Endometrial microvascular endothelial cells (primary cell): ENCODE data around the gene ZNF814. TPM values are rescaled to one million over a fixed set of nuclear protein-coding genes. Genes with fewer than 3 reads are reported as not detected.

Experiments used
- total RNA-seq: library from RNA; depleted of rRNA; stranded (reverse); fragments of >200 nt; gene quantifications from one replicate; pipeline ENCODE4 v1.2.3, GENCODE V29; 2015; ENCODE audit errors: inconsistent ontology term

ZNF814 gene
- total RNA-seq, 1 donor from 2014 or later, result 1.7 TPM

Other genes starting within 250 kb of the ZNF814 start
- not detected for gene ZSCAN4, start 220.1 kb downstream of the ZNF814 start, total RNA-seq
- gene ZNF551, start 207.1 kb downstream of the ZNF814 start, total RNA-seq, result 5.1 TPM
- under 0.01 TPM for gene ZNF154, start 179.8 kb downstream of the ZNF814 start, total RNA-seq
- 4.1 TPM for gene ZNF671, start 161.4 kb downstream of the ZNF814 start, total RNA-seq
- 6.3 TPM for gene ZNF776, start 142.2 kb downstream of the ZNF814 start, total RNA-seq
- 11.5 TPM for gene ZNF586, start 119.4 kb downstream of the ZNF814 start, total RNA-seq
- 3.4 TPM for gene ZNF552, start 74.1 kb downstream of the ZNF814 start, total RNA-seq
- gene ZNF587B, start 58.7 kb downstream of the ZNF814 start, total RNA-seq, result 7.4 TPM
- 35.4 TPM for gene ZNF587, start 39.2 kb downstream of the ZNF814 start, total RNA-seq
- gene ZNF417, start 27.6 kb upstream of the ZNF814 start, total RNA-seq, result 4.8 TPM
- under 0.01 TPM for gene ZNF418, start 46.4 kb upstream of the ZNF814 start, total RNA-seq
- 0.84 TPM for gene ZNF256, start 58.7 kb upstream of the ZNF814 start, total RNA-seq
- gene C19orf18, start 85.5 kb upstream of the ZNF814 start, total RNA-seq, result not detected
- 11.5 TPM for gene ZNF606, start 113.8 kb upstream of the ZNF814 start, total RNA-seq
- not detected for gene ZSCAN1, start 145.0 kb upstream of the ZNF814 start, total RNA-seq
- not detected for gene ZNF135, start 170.2 kb upstream of the ZNF814 start, total RNA-seq
- gene ZSCAN18, start 209.2 kb upstream of the ZNF814 start, total RNA-seq, result 4.8 TPM